PFSK-1 (cell line): ENCODE measurements around the gene ARAP3.

Experiments
- FOXP2 ChIP-seq: optimal IDR thresholded peaks from 2 replicates; pipeline ENCODE3; 2011; ENCODE audit warnings: borderline replicate concordance, control low read depth, inconsistent platforms; ENCODE audit not compliant: insufficient read depth; ENCODE audit errors: extremely low read length, extremely low read depth
- POLR2AphosphoS5 ChIP-seq: IDR thresholded peaks from 2 replicates; pipeline ENCODE4 v1.6.1; 2012; ENCODE audit warnings: low read depth, mild to moderate bottlenecking, control low read depth, low read length, moderate library complexity
- REST ChIP-seq, 2 experiments: IDR thresholded peaks; 2 replicates each; pipeline versions ENCODE4 v1.6.1 to v1.8.0; 2011 to 2012; ENCODE audit warnings: low read depth in 2 of 2, low read length in 2 of 2, control low read depth in 1 of 2, inconsistent platforms in 1 of 2, mild to moderate bottlenecking in 1 of 2, moderate library complexity in 1 of 2; ENCODE audit not compliant: insufficient read depth in 1 of 2
- SIN3A ChIP-seq: IDR thresholded peaks from 2 replicates; pipeline ENCODE4 v1.6.1; 2012; ENCODE audit warnings: mild to moderate bottlenecking, low read length, moderate library complexity, borderline replicate concordance; ENCODE audit not compliant: insufficient read depth
- TAF1 ChIP-seq: IDR thresholded peaks from 2 replicates; pipeline ENCODE4 v1.6.1; 2012; ENCODE audit warnings: low read length, control low read depth, borderline replicate concordance; ENCODE audit not compliant: insufficient read depth

Gene ARAP3

GRCh38 chr5:141692919-141693725 is 11.1 kb upstream of the ARAP3 start:
- TF ChIP-seq POLR2AphosphoS5 (no peak), FOXP2 (peak; percentile 53), SIN3A (no peak), TAF1 (no peak), REST (IDR thresholded peaks at IDR 0.05; ENCODE audit: insufficient read depth in 1 of 2, low read depth in 2 of 2, low read length in 2 of 2) (no peak)

GRCh38 chr5:141692533-141692888 is 10.5 kb upstream of the ARAP3 start:
- TF ChIP-seq POLR2AphosphoS5 (no peak), SIN3A (no peak), TAF1 (no peak), FOXP2 (no peak), REST (IDR thresholded peaks at IDR 0.05; ENCODE audit: insufficient read depth in 1 of 2, low read depth in 2 of 2, low read length in 2 of 2) (no peak)

- no peak for TF ChIP-seq POLR2AphosphoS5
- TF ChIP-seq TAF1, result no peak
- peak; percentile 28; the same call in 1 of the 2 replicates for TF ChIP-seq SIN3A
- TF ChIP-seq FOXP2, result peak; percentile 80
- TF ChIP-seq REST (IDR thresholded peaks at IDR 0.05; ENCODE audit: insufficient read depth in 1 of 2, low read depth in 2 of 2, low read length in 2 of 2), result peak; percentile 30 to 56; a peak in 1 of 4 replicates
Measured at GRCh38 chr5:141691867-141692532, 10.0 kb upstream of the ARAP3 start.

GRCh38 chr5:141691286-141691866 is 9.3 kb upstream of the ARAP3 start:
- TF ChIP-seq POLR2AphosphoS5 (no peak), TAF1 (no peak), FOXP2 (no peak), REST (IDR thresholded peaks at IDR 0.05; ENCODE audit: insufficient read depth in 1 of 2, low read depth in 2 of 2, low read length in 2 of 2) (no peak), SIN3A (no peak)
